K562 (cell line): ENCODE measurements around the gene H2AZ2. TPM values are rescaled to one million over a fixed set of nuclear protein-coding genes. Genes with fewer than 3 reads are reported as not detected.

ENCODE experiments used
- BACH1 ChIP-seq: fragments of 200-800 bp; sonication (Bioruptor generic); IDR thresholded peaks from 2 replicates; pipeline ENCODE4 v1.6.1; 2016; ENCODE audit warnings: missing genetic modification characterization, missing compliant biosample characterization
- BHLHE40 ChIP-seq: IDR thresholded peaks from 2 replicates; pipeline ENCODE4 v1.6.1; 2011; ENCODE audit warnings: low read length, improper control_type of control experiment
- C11orf30 ChIP-seq: fragments of 450-650 bp; IDR thresholded peaks from 2 replicates; pipeline ENCODE4 v1.6.1; 2016; ENCODE audit warnings: low read depth, mild to moderate bottlenecking
- CBFB ChIP-seq: sonication (generic); formaldehyde crosslinking; IDR thresholded peaks from 2 replicates; pipeline ENCODE4 v1.4.0; 2020; ENCODE audit warnings: mild to moderate bottlenecking, missing genetic modification reagents
- CREB3L1 ChIP-seq: fragments of 450-650 bp; IDR thresholded peaks from 2 replicates; pipeline ENCODE4 v1.6.1; 2014; ENCODE audit warnings: low read depth, mild to moderate bottlenecking, moderate library complexity, borderline replicate concordance
- DPF2 ChIP-seq: fragments of 450-650 bp; IDR thresholded peaks from 2 replicates; pipeline ENCODE4 v1.6.1; 2016
- EGR1 ChIP-seq: fragments of 450-650 bp; conservative IDR thresholded peaks from 2 replicates; pipeline ENCODE4 v1.6.1; 2017; ENCODE audit warnings: mild to moderate bottlenecking
- ELF2 ChIP-seq: fragments of 250-450 bp; sonication (Bioruptor Pico); IDR thresholded peaks from 2 replicates; pipeline ENCODE4 v1.5.0; 2021; ENCODE audit warnings: mild to moderate bottlenecking
- ETS1 ChIP-seq: conservative IDR thresholded peaks from 2 replicates; pipeline ENCODE4 v1.6.1; 2011; ENCODE audit warnings: low read depth, mild to moderate bottlenecking, low read length; ENCODE audit not compliant: control insufficient read depth
- ETV6 ChIP-seq, 3 experiments: fragments of 150-350 bp in 1 of 3; sonication (generic) in 1 of 3; formaldehyde crosslinking in 1 of 3; IDR thresholded peaks; 2 replicates each; pipeline versions ENCODE4 v1.6.1 to v1.8.0; 2014 to 2022; ENCODE audit warnings: borderline replicate concordance in 2 of 3, low read depth in 2 of 3, antibody characterized with exemption in 1 of 3, low read length in 1 of 3, mild to moderate bottlenecking in 1 of 3, missing genetic modification reagents in 1 of 3
- GABPB2 ChIP-seq: fragments of 250-450 bp; sonication (Bioruptor Pico); conservative IDR thresholded peaks from 2 replicates; pipeline ENCODE4 v1.5.1; 2021; ENCODE audit warnings: mild to moderate bottlenecking
- GTF2F1 ChIP-seq: IDR thresholded peaks from 2 replicates; pipeline ENCODE4 v1.6.1; 2011; ENCODE audit warnings: low read depth, low read length, improper control_type of control experiment
- HDGF ChIP-seq: fragments of 450-650 bp; IDR thresholded peaks from 2 replicates; pipeline ENCODE4 v1.6.1; 2016
- HMGXB4 ChIP-seq: sonication (generic); formaldehyde crosslinking; IDR thresholded peaks from 2 replicates; pipeline ENCODE4 v1.8.1; 2023; ENCODE audit warnings: mild to moderate bottlenecking, missing genetic modification reagents
- JUN ChIP-seq, 2 experiments: sonication (generic) in 1 of 2; formaldehyde crosslinking in 1 of 2; IDR thresholded peaks; 2 replicates each; pipeline versions ENCODE4 v1.6.1 to v1.8.0; 2012 to 2022; ENCODE audit warnings: borderline replicate concordance in 2 of 2, mild to moderate bottlenecking in 2 of 2, improper control_type of control experiment in 1 of 2, low read depth in 1 of 2, low read length in 1 of 2, missing genetic modification reagents in 1 of 2
- MYNN ChIP-seq, 2 experiments: sonication (generic); formaldehyde crosslinking in 1 of 2; IDR thresholded peaks; 2 replicates each; pipeline versions ENCODE4 v1.5.0 to v1.6.1; 2016 to 2020; ENCODE audit warnings: antibody characterized with exemption in 1 of 2, missing genetic modification reagents in 1 of 2
- PPARD ChIP-seq: fragments of 250-450 bp; sonication (Bioruptor Pico); IDR thresholded peaks from 2 replicates; pipeline ENCODE4 v1.8.0; 2022; ENCODE audit warnings: inconsistent platforms, mild to moderate bottlenecking, moderate library complexity
- SETDB1 ChIP-seq: IDR thresholded peaks from one replicate; pipeline ENCODE4 v1.6.1; 2012; ENCODE audit warnings: low read length, control low read depth, inconsistent platforms
- SMARCC2 ChIP-seq: fragments of 450-650 bp; IDR thresholded peaks from 2 replicates; pipeline ENCODE4 v1.6.1; 2017; ENCODE audit warnings: antibody characterized with exemption, moderate library complexity, mild to moderate bottlenecking, low read depth
- SPI1 ChIP-seq: IDR thresholded peaks from 2 replicates; pipeline ENCODE4 v1.6.1; 2011; ENCODE audit warnings: low read depth, low read length, control low read depth, borderline replicate concordance
- SRSF3 ChIP-seq: fragments of 200-400 bp; formaldehyde crosslinking; IDR thresholded peaks from 2 replicates; pipeline ENCODE4 v1.6.1; 2016; ENCODE audit warnings: mild to moderate bottlenecking, low read length, moderate library complexity; ENCODE audit not compliant: insufficient read depth
- ZBED1 ChIP-seq: IDR thresholded peaks from 2 replicates; pipeline ENCODE4 v1.6.1; 2014
- ZSCAN29 ChIP-seq: fragments of 450-650 bp; IDR thresholded peaks from 2 replicates; pipeline ENCODE4 v1.6.1; 2017
- polyA plus RNA-seq, 8 experiments: library from polyadenylated mRNA; depleted of rRNA in 4 of 8; stranded (reverse) in 5 of 8; unstranded in 3 of 8; fragments of >200 nt; fragmentation: Nextera tagmentation in 2 of 8; fragmentation: Illumina TruSeq in 1 of 8; extraction: Ambion mirVana in 2 of 8; extraction: Trizol in 1 of 8; gene quantifications; 2 replicates each; pipeline versions ENCODE4 v1.2.1 to v1.2.3, GENCODE V29; 2011 to 2014; ENCODE audit warnings: inconsistent platforms in 1 of 8, missing spikeins in 1 of 8
- total RNA-seq, 7 experiments: library from RNA; depleted of rRNA in 6 of 7; stranded (reverse); fragments of >200 nt in 6 of 7; fragmentation: Illumina TruSeq in 2 of 7; extraction: Trizol in 2 of 7; gene quantifications; 2 replicates each; pipeline versions ENCODE4 v1.2.1 to v1.2.3, GENCODE V29; 2011 to 2021; ENCODE audit warnings: low replicate concordance in 1 of 7

The H2AZ2 gene
- total and polyA plus RNA-seq, 9 of the 15 experiments (the other 6 are each of a cell fraction or from before 2014, with no cell fraction given): 105 to 382 (median 286) TPM

GRCh38 chr7:44885394-44886317 lies 37.8 kb upstream of the H2AZ2 start, which contains the start of gene PURB (continued):
- TF ChIP-seq HMGXB4 (no peak; the same call in 1 of the 2 replicates), CREB3L1 (peak; percentile 95), ELF2 (CRISPR knock-in tag) (peak; percentile 93), GTF2F1 (peak; percentile 83), HDGF (peak; percentile 48; the same call in 1 of the 2 replicates), CBFB (CRISPR knock-in tag) (no peak; the same call in 1 of the 2 replicates), EGR1 (peak; percentile 61), MYNN (IDR thresholded peaks at IDR 0.05) (peak; percentile 10; the same call in 1 of the 2 replicates), MYNN (CRISPR knock-in tag; IDR thresholded peaks at IDR 0.05) (no peak), SRSF3 (0 out of 2 replicates have a peak, but pooled peaks have one; percentile 74), BHLHE40 (peak; percentile 78), SMARCC2 (peak; percentile 42; the same call in 1 of the 2 replicates), DPF2 (peak; percentile 65), PPARD (CRISPR knock-in tag) (no peak), GABPB2 (CRISPR knock-in tag) (no peak), SPI1 (peak; percentile 93), SETDB1 (peak; percentile 17), JUN (IDR thresholded peaks at IDR 0.05; ENCODE audit: borderline replicate concordance, low read depth, low read length) (peak; percentile 86), JUN (CRISPR knock-in tag; IDR thresholded peaks at IDR 0.05; ENCODE audit: borderline replicate concordance) (peak; percentile 18; the same call in 1 of the 2 replicates), C11orf30 (peak; percentile 95), ZBED1 (peak; percentile 15; the same call in 1 of the 2 replicates), ZSCAN29 (peak; percentile 71; the same call in 1 of the 2 replicates), ETS1 (peak; percentile 80), ETV6 (IDR thresholded peaks at IDR 0.05; ENCODE audit: borderline replicate concordance in 1 of 2, low read depth in 2 of 2, low read length in 1 of 2) (peak; percentile 88 to 92; a peak in 3 of 4 replicates), ETV6 (CRISPR knock-in tag; IDR thresholded peaks at IDR 0.05; ENCODE audit: borderline replicate concordance) (no peak), BACH1 (peak; percentile 98)
